Right forelimb (tissue), 1 donor: Measurements from ENCODE around the gene ME3.

Source experiments
- DNase-seq: peaks from one replicate; pipeline ENCODE4 v3.0.0-alpha.2; 2018

The ME3 gene

GRCh38 chr11:86692317-86692716 is 19.9 kb upstream of the ME3 start:
- no peak for DNase-seq

- DNase-seq, result no peak
These were observed 16.2 kb upstream of the ME3 start for GRCh38 chr11:86688398-86689179.

- no peak for DNase-seq
These were observed 14.9 kb upstream of the ME3 start for GRCh38 chr11:86687185-86687778.

- no peak for DNase-seq
These were observed 14.1 kb upstream of the ME3 start for GRCh38 chr11:86686531-86686930.

- no peak for DNase-seq
These were observed 9.0 kb upstream of the ME3 start for GRCh38 chr11:86681483-86681756.

GRCh38 chr11:86680716-86681482 is 8.5 kb upstream of the ME3 start:
- no peak for DNase-seq

GRCh38 chr11:86678823-86679222 is 6.4 kb upstream of the ME3 start:
- no peak for DNase-seq

- no peak for DNase-seq
These were observed 5.9 kb upstream of the ME3 start for GRCh38 chr11:86678296-86678695.

- no peak for DNase-seq
These were observed 4.2 kb upstream of the ME3 start for GRCh38 chr11:86676533-86677154.

GRCh38 chr11:86676010-86676409 is 3.6 kb upstream of the ME3 start:
- no peak for DNase-seq

- DNase-seq, result no peak
These were observed 2.6 kb upstream of the ME3 start for GRCh38 chr11:86675017-86675416.

- no peak for DNase-seq
These were observed 1.7 kb upstream of the ME3 start for GRCh38 chr11:86673872-86674750.

GRCh38 chr11:86673055-86673843 is 833 bp upstream of the ME3 start:
- DNase-seq, result no peak

GRCh38 chr11:86671531-86672006 is 847 bp downstream of the ME3 start:
- peak; percentile 80 for DNase-seq

- no peak for DNase-seq
These were observed 1.5 kb downstream of the ME3 start for GRCh38 chr11:86670911-86671310.

GRCh38 chr11:86670181-86670580 is 2.2 kb downstream of the ME3 start:
- no peak for DNase-seq

GRCh38 chr11:86669424-86669823 is 3.0 kb downstream of the ME3 start:
- no peak for DNase-seq

GRCh38 chr11:86668929-86669328 is 3.5 kb downstream of the ME3 start:
- DNase-seq, result no peak

- DNase-seq, result no peak
These were observed 6.2 kb downstream of the ME3 start for GRCh38 chr11:86666193-86666592.

- no peak for DNase-seq
These were observed 7.5 kb downstream of the ME3 start for GRCh38 chr11:86664930-86665329.

- no peak for DNase-seq
These were observed 8.7 kb downstream of the ME3 start for GRCh38 chr11:86663761-86664160.

GRCh38 chr11:86663291-86663690 is 9.1 kb downstream of the ME3 start:
- no peak for DNase-seq
